ENCODE measurements around the gene MAK.
"Not testable (repeated sequence)": the region's sequence is repeated elsewhere in the genome, so short reads cannot be mapped to it uniquely, and the experiment has no call there.

Gene MAK

GRCh38 chr6:10852361-10852960, 14.1 kb upstream of the MAK start:
- DNase-seq: no peak

- DNase-seq: no peak
Observed at GRCh38 chr6:10850728-10851127, 12.4 kb upstream of the MAK start.

DNA sequence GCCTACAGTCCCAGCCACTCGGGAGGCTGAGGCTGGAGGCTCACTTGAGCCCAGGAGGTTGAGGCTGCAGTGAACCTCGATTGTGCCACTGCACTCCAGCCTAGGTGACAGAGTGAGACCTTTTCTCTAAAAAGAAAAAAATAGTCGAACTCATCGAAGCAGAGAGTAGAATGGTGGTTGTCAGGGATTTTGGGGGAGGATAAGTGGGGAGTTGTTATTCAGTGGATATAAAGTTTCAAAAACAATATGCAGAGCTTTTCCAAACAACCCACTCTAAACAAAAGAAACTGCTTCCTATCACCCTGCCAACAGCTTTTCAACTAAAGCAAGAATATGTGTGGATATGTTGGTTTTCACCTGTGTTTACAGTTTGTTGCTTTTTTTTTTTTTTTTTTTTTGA, 11.6 kb upstream of the MAK start:
- no peak for DNase-seq

GRCh38 chr6:10847684-10848083, 9.3 kb upstream of the MAK start:
- no peak for DNase-seq

DNA sequence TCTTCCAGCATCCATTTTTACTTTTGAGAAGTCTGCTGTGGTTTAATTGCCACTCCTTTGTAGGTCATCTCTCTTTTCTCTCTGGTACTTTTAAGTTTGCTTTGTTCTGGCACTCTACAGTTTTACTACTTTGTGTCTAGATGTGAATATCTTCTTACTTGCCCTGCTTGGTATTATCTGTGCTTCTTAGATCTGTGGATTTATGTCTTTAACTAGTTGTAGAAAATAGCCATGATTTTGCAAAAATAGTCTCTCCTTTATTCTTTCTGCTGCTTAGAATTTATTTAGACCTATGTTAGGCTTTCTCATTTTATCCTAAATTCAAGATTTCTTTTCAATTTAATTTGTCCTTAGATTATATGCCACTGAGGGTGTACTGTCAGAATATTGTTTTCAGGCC, 5.2 kb upstream of the MAK start:
- no peak for DNase-seq

DNA sequence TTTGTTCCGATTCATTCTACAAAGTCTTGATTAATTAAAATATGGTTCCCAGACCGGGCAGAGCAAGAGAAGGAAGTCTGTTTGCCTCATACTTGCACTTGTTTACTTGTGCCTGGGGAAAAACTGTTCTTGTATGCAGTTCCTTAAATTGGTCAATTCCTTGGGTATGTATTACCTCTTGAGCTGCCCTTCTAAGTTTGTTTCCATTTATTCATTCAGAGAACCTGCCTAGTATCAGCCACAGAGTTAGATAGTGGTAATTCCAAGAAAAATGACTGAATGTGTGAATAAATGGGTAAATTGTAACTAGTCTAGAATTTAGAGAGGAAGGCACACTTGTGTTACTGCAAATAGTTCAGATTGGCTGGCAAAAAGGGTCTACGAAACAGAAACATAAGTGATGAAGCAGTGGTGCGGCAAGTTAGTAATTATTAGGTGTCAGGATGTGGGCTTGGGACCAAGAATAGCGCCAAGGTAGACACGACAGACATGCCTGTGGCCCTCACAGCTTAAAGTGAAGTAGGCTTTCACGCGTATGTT, 525 bp upstream of the MAK start:
- DNase-seq: no peak

DNA sequence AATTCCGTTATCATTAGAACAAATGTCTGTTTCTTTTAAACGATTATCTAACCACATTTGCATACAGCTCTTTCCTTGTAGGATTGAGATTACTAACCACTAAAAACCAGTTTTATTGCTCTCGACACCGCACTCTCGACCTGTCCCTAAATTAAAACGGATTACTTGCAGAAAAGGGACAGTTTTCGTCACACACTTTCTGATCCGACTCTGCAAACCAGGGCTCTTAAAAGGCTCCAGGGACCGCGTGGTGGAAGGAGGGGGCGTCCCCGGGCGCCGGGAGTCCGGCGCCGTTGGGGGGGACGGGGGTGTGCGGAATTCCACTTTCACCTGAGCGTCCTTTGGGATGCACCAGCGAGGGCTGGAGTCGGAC, 731 bp downstream of the MAK start:
- peak in 3 of 6 experiments; percentile 20 to 60 (median 24) for DNase-seq

- peak in 3 of 6 experiments; percentile 5 to 43 (median 11) for DNase-seq
Observed at GRCh38 chr6:10837009-10837621, 1.2 kb downstream of the MAK start.

DNA sequence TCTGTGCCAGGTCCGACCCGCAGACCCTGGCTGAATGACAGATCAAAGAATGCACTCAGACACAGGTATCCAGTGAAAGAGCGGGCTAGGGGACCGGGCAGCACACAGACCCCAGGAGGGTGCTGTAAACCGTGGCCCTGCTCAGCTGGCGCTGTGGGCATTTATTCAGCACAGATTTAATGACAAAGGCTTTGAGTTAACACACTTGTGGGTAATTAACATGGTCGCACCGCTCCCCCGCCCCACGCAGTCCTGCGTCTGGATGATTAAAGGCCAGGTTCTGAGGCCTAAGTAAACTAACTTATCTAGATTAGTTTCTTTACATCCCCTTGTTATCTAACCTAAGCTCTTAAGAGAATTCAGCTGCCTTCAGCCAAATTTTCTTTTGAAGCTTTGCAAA, 3.5 kb downstream of the MAK start:
- no peak for DNase-seq

- DNase-seq: no peak
Observed at GRCh38 chr6:10831609-10832008, 6.7 kb downstream of the MAK start.

- DNase-seq: no peak
Observed at GRCh38 chr6:10824819-10825218, 13.5 kb downstream of the MAK start.

- DNase-seq: no peak
Observed at GRCh38 chr6:10824297-10824696, 14.0 kb downstream of the MAK start.

- not testable (repeated sequence) for DNase-seq
Observed at GRCh38 chr6:10814176-10814575, 24.2 kb downstream of the MAK start.

GRCh38 chr6:10809098-10809497, 29.2 kb downstream of the MAK start:
- no peak for DNase-seq

DNA sequence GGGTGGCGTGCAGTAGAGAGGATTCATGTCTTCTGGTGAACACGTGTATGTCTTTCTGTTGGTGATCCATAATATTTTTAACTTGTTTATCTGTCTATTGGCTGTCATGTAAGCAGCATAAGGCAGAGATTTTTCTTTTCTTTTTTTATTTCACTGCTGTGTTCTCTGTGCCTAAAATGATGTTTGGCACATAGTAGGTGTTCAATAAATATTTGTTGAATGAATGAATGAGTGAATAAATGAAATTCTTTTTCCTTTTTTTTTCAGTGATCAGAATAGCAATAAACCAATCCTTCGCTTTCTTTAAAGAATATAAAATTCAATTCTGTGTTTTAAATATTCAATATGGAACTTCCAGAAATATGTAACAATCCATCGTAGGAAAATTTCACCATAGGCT, 30.0 kb downstream of the MAK start:
- no peak for DNase-seq

- DNase-seq: peak; percentile 4 to 63 (median 30)
Observed at GRCh38 chr6:10801224-10801848, 37.0 kb downstream of the MAK start.

- no peak for DNase-seq
Observed at GRCh38 chr6:10800810-10801209, 37.5 kb downstream of the MAK start.

DNA sequence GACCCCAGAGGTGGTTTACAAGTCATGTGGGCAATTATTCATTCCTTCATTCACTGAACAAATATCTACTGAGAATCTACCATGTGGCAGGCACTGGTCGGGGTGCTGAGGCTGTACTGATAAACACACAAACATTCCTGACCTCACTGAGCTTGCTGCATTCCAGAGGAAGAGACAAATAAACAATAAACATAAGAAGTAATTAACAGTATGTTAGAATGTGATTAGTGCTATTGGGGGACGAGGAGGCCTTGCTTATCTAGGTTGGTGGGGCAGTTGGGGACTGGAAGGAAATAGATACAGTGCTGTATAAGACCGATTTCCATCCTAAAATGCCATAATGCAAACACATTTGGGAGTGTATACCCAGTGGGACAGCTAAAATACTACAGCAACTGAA, 44.1 kb downstream of the MAK start:
- DNase-seq: no peak

DNA sequence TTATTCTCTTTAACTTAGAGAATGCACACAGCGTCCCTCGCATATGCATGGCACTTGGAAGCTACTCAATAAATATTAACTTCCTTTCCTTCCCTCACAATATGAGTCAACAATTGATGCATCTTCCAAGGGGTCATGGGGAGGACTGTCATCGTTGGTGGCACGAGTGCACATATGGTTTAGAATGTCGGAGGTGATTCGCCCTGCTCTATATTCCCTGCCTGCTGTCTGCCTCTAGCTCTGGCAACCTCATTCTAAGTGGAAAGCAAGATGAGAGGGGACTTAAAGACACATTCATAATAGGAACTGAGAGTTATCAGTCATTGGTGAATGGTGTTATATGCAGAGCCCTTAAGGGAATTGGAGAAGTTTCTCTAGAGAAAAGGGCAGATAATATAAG, 44.6 kb downstream of the MAK start:
- no peak for DNase-seq

GRCh38 chr6:10793035-10793434, 45.3 kb downstream of the MAK start:
- no peak for DNase-seq

- no peak for DNase-seq
Observed at GRCh38 chr6:10792101-10792500, 46.2 kb downstream of the MAK start.

DNA sequence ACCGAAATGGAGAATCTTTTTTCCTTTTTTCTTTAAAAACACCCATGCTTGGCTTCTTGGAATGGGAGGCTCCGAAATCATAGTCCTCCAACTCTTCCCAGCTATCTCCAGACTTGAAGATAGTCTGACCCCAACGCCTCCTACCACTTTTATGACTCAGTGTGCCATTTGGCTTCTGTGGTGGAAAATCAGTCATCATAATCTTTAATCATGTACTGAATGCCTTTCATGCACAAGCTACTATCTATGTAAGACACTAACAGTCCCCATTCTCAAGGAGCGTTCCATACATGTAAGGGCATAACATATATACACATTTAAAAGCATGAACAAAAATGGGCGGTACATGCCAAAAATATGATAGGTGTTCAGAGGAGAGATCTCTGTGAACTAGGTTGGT, 46.7 kb downstream of the MAK start:
- no peak for DNase-seq

GRCh38 chr6:10779076-10779475, 59.3 kb downstream of the MAK start:
- DNase-seq: no peak

DNA sequence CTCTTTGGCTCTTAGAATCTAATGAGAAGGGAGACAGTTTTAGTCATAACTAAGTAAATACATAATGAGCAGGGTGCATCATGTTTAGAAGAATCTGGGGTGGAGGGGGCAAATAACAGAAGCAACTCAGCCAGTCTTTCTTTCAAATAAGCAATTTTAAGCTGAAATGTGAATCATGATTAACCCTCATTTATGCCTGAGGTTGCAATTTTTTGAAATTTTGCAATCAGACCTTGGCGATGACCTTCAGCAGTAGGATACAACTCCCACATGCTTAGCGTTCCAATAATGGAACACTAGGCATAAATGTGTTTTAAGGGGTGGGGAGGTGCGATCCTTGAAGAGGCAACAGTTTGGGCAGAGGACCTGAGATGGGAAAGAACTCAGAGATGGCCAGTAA, 60.1 kb downstream of the MAK start:
- DNase-seq: no peak

Data from stimulated activated naive CD4-positive, alpha-beta T cell (primary cell).